Liver (tissue), 9 donors: ENCODE results near the gene QARS1. TPM values are rescaled to one million over a fixed set of nuclear protein-coding genes. Genes with fewer than 3 reads are reported as not detected.

Source experiments
- DNase-seq: peaks from one replicate; pipeline ENCODE4 v3.0.0-alpha.2; 2017; ENCODE audit warnings: low spot score
- H3K27ac ChIP-seq, 2 donors: one replicate each; pipeline ENCODE4 v1.7.0; 2013; ENCODE audit warnings: inconsistent platforms in 2 of 2, low read length in 2 of 2, control low read depth in 1 of 2, low read depth in 1 of 2, mild to moderate bottlenecking in 1 of 2
- H3K27me3 ChIP-seq, 4 donors: one replicate each; pipeline versions ENCODE4 v1.6.1 to v1.7.0; 2013; ENCODE audit warnings: low read length in 3 of 4, inconsistent platforms in 1 of 4, mild to moderate bottlenecking in 1 of 4, moderate library complexity in 1 of 4; ENCODE audit not compliant: control insufficient read depth in 4 of 4, insufficient read depth in 4 of 4
- H3K36me3 ChIP-seq, 4 donors: one replicate each; pipeline versions ENCODE4 v1.6.1 to v1.7.0; 2013; ENCODE audit warnings: low read length in 3 of 4, mild to moderate bottlenecking in 3 of 4, low read depth in 1 of 4, moderate library complexity in 1 of 4; ENCODE audit not compliant: control insufficient read depth in 4 of 4, insufficient read depth in 3 of 4
- H3K4me1 ChIP-seq, 4 donors: one replicate each; pipeline versions ENCODE4 v1.6.1 to v1.7.0; 2013; ENCODE audit warnings: low read length in 3 of 4, mild to moderate bottlenecking in 3 of 4, moderate library complexity in 1 of 4; ENCODE audit not compliant: control insufficient read depth in 4 of 4, insufficient read depth in 4 of 4
- H3K4me3 ChIP-seq, 3 donors: one replicate each; pipeline versions ENCODE4 v1.6.1 to v1.7.0; 2013; ENCODE audit warnings: low read length in 3 of 3, control low read depth in 1 of 3, low read depth in 1 of 3, mild to moderate bottlenecking in 1 of 3
- H3K9ac ChIP-seq, 2 donors: one replicate each; pipeline ENCODE4 v1.7.0; 2013; ENCODE audit warnings: low read length in 2 of 2, mild to moderate bottlenecking in 2 of 2, moderate library complexity in 2 of 2, control low read depth in 1 of 2, low read depth in 1 of 2
- H3K9me3 ChIP-seq, 4 donors: one replicate each; pipeline versions ENCODE4 v1.6.1 to v1.7.0; 2013; ENCODE audit warnings: low read length in 3 of 4; ENCODE audit not compliant: control insufficient read depth in 4 of 4
- EGR1 ChIP-seq, 2 donors: IDR thresholded peaks; 2 replicates each; pipeline ENCODE4 v1.6.1; 2016 to 2018; ENCODE audit warnings: antibody characterized with exemption in 2 of 2, low read depth in 2 of 2
- FOXA2 ChIP-seq: IDR thresholded peaks from 2 replicates; pipeline ENCODE4 v1.6.1; 2016; ENCODE audit warnings: antibody characterized with exemption
- GABPA ChIP-seq, 2 donors: IDR thresholded peaks in 1 of 2; conservative IDR thresholded peaks in 1 of 2; 2 replicates each; pipeline ENCODE4 v1.6.1; 2016; ENCODE audit warnings: antibody characterized with exemption in 2 of 2, mild to moderate bottlenecking in 1 of 2, moderate library complexity in 1 of 2
- HNF4A ChIP-seq, 2 donors: conservative IDR thresholded peaks; 2 replicates each; pipeline ENCODE4 v1.6.1; 2016; ENCODE audit warnings: antibody characterized with exemption in 2 of 2, mild to moderate bottlenecking in 2 of 2
- HNF4G ChIP-seq: IDR thresholded peaks from 2 replicates; pipeline ENCODE4 v1.6.1; 2016; ENCODE audit warnings: antibody characterized with exemption
- JUND ChIP-seq, 2 donors: IDR thresholded peaks; 2 replicates each; pipeline ENCODE4 v1.6.1; 2016; ENCODE audit warnings: antibody characterized with exemption in 2 of 2
- NR2F2 ChIP-seq: IDR thresholded peaks from 2 replicates; pipeline ENCODE4 v1.6.1; 2016; ENCODE audit warnings: antibody characterized with exemption
- RXRA ChIP-seq, 2 donors: IDR thresholded peaks; 2 replicates each; pipeline ENCODE4 v1.6.1; 2017 to 2018; ENCODE audit warnings: antibody characterized with exemption in 2 of 2, mild to moderate bottlenecking in 1 of 2
- SP1 ChIP-seq: IDR thresholded peaks from 2 replicates; pipeline ENCODE4 v1.6.1; 2018; ENCODE audit warnings: antibody characterized with exemption, mild to moderate bottlenecking
- TAF1 ChIP-seq: conservative IDR thresholded peaks from 2 replicates; pipeline ENCODE4 v1.6.1; 2016; ENCODE audit warnings: antibody characterized with exemption, mild to moderate bottlenecking
- YY1 ChIP-seq: IDR thresholded peaks from 2 replicates; pipeline ENCODE4 v1.6.1; 2016; ENCODE audit warnings: antibody characterized with exemption, mild to moderate bottlenecking
- WGBS: extraction: QIAGEN DNeasy Blood & Tissue Kit; methylation state at CpG from one replicate; pipeline ENCODE4 v1.1.7; 2013; 5-methylcytosine and 5-hydroxymethylcytosine counted together
- polyA plus RNA-seq, 2 donors: library from polyadenylated mRNA; stranded (reverse) in 1 of 2; unstranded in 1 of 2; fragments of 200-250 nt in 1 of 2; fragments of >200 nt in 1 of 2; fragmentation: Nextera tagmentation in 1 of 2; extraction: Ambion mirVana in 1 of 2; gene quantifications; one replicate each; pipeline versions ENCODE4 v1.2.1 to v1.2.3, GENCODE V29; 2013 to 2015
- total RNA-seq, 2 donors: library from RNA; depleted of rRNA; stranded (reverse); fragments of >200 nt; gene quantifications; one replicate each; pipeline ENCODE4 v1.2.3, GENCODE V29; 2014
- TF ChIP-seq, protein P1 (sequence below): IDR thresholded peaks from 2 replicates; pipeline ENCODE4 v1.6.1; 2016; ENCODE audit warnings: antibody characterized with exemption, mild to moderate bottlenecking
- TF ChIP-seq, protein P2 (sequence below): IDR thresholded peaks from 2 replicates; pipeline ENCODE4 v1.6.1; 2016; ENCODE audit warnings: antibody characterized with exemption
- TF ChIP-seq, protein P3 (sequence below): fragments of 150-350 bp; IDR thresholded peaks from 2 replicates; pipeline ENCODE4 v1.5.1; 2017; ENCODE audit warnings: improper control_type of control experiment, low read depth, low read length; ENCODE audit not compliant: missing input control
- TF ChIP-seq, protein P4 (sequence below): IDR thresholded peaks from 2 replicates; pipeline ENCODE4 v1.6.1; 2016; ENCODE audit warnings: antibody characterized with exemption
- TF ChIP-seq, protein P5 (sequence below): IDR thresholded peaks from 2 replicates; pipeline ENCODE4 v1.6.1; 2016; ENCODE audit warnings: antibody characterized with exemption
- donor health status: healthy.
- donor health status: healthy.
- donor health status: healthy.
- donor health status: healthy.
- donor health status: healthy.

Gene QARS1
- total and polyA plus RNA-seq, 4 donors: 58.0 to 226 (median 145) TPM

DNA sequence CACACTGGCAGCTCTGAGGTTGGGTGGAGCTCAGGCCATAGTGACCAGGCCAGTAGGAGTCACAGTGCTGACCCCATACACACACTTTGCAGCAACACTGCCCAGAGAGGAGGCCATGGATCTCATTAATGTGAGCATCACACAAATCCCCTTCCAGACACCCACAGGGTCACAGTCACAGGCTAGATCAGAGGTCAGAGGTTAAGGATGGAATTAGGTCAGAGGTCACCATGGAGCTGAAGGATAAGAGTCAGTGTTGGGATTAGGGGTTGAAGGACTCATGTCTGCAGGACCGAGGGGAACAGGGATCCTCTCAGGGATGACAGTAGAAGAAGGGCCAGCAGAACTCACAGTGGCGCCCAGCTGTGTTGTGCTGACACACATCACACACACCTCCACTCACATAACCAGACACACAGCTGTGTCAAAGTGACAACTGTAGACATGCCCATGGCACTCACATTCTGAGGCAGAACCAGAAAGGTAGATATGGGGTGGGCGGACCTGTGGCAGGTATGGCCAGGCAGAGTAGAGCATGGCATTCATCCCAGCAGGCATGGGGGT is 48.9 kb upstream of the QARS1 start:
- Histone ChIP-seq H3K4me3 (no peak overlapping the region), H3K27me3 (no peaks in the 10 kb centered on the region), H3K27ac (no peak overlapping the region), H3K4me1 (no peaks in the 10 kb centered on the region), H3K9me3 (no peaks in the 10 kb centered on the region), H3K36me3 (no peaks in the 10 kb centered on the region), H3K9ac (no peak overlapping the region)
- 86% methylated on average over 3 of the region's 3 CpGs for WGBS
- TF ChIP-seq, protein P1, sequence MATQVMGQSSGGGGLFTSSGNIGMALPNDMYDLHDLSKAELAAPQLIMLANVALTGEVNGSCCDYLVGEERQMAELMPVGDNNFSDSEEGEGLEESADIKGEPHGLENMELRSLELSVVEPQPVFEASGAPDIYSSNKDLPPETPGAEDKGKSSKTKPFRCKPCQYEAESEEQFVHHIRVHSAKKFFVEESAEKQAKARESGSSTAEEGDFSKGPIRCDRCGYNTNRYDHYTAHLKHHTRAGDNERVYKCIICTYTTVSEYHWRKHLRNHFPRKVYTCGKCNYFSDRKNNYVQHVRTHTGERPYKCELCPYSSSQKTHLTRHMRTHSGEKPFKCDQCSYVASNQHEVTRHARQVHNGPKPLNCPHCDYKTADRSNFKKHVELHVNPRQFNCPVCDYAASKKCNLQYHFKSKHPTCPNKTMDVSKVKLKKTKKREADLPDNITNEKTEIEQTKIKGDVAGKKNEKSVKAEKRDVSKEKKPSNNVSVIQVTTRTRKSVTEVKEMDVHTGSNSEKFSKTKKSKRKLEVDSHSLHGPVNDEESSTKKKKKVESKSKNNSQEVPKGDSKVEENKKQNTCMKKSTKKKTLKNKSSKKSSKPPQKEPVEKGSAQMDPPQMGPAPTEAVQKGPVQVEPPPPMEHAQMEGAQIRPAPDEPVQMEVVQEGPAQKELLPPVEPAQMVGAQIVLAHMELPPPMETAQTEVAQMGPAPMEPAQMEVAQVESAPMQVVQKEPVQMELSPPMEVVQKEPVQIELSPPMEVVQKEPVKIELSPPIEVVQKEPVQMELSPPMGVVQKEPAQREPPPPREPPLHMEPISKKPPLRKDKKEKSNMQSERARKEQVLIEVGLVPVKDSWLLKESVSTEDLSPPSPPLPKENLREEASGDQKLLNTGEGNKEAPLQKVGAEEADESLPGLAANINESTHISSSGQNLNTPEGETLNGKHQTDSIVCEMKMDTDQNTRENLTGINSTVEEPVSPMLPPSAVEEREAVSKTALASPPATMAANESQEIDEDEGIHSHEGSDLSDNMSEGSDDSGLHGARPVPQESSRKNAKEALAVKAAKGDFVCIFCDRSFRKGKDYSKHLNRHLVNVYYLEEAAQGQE: no peak
- TF ChIP-seq FOXA2: no peak
- DNase-seq: no peak

DNA sequence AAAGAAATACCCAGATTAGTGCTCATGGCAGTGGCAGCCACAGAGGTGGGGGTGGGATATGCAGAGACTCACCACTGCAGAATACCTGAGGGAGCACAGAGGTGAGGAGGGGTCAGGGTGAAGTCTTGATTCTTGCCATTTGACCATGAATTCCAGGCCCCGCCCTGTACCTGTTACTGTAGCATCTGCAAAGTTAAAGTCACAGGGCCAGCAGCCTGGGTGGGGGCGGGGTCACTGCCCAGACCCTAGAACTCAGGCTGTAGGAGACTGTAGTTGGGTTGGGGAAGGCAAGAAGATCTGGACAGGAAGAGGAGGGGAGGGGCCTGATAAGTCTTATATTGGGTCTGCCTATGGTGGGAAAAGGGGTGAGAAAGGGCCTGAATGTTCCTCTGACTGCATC is 47.1 kb upstream of the QARS1 start:
- Histone ChIP-seq H3K27ac (no peak overlapping the region), H3K36me3 (no peaks in the 10 kb centered on the region), H3K4me3 (no peak overlapping the region), H3K9ac (no peak overlapping the region), H3K27me3 (no peaks in the 10 kb centered on the region), H3K9me3 (no peaks in the 10 kb centered on the region), H3K4me1 (no peaks in the 10 kb centered on the region)
- 92% methylated on average over 2 of the region's 2 CpGs for WGBS
- TF ChIP-seq JUND (IDR thresholded peaks at IDR 0.05): no peak
- no peak for TF ChIP-seq RXRA (IDR thresholded peaks at IDR 0.05)
- no peak for TF ChIP-seq EGR1 (IDR thresholded peaks at IDR 0.05; ENCODE audit: low read depth in 2 of 2)
- no peak for TF ChIP-seq GABPA (IDR thresholded peaks at IDR 0.05 in 1 of 2, conservative IDR thresholded peaks at IDR 0.05 in 1 of 2)
- no peak for DNase-seq

DNA sequence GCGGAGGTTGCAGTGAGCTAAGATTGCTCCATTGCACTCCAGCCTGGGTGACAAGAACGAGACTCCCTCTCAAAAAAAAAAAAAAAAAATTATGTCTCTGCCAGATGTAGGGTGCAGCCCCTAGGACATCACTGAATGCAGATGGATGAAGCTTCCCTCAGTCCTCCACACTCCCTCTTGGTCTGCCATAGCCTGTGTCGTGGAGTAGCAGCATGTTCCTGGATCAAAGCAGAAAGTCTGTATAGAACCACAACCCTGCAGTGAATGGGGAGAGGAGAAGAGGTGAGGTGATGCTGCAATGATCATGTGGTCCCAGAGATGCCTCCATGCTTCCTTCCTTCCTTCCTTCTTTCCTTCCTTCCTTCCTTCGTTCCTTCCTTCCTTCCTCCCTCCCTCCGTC is 43.6 kb upstream of the QARS1 start:
- no peak for DNase-seq
- Histone ChIP-seq H3K27ac (no peak overlapping the region), H3K36me3 (no peaks in the 10 kb centered on the region), H3K4me1 (no peaks in the 10 kb centered on the region), H3K9ac (no peak overlapping the region), H3K9me3 (no peaks in the 10 kb centered on the region), H3K4me3 (no peak overlapping the region), H3K27me3 (no peaks in the 10 kb centered on the region)
- 79% methylated on average over 5 of the region's 5 CpGs for WGBS
- no peak for TF ChIP-seq NR2F2
- TF ChIP-seq, protein P2, sequence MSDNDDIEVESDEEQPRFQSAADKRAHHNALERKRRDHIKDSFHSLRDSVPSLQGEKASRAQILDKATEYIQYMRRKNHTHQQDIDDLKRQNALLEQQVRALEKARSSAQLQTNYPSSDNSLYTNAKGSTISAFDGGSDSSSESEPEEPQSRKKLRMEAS: no peak
- TF ChIP-seq TAF1: no peak
- TF ChIP-seq, protein P3, sequence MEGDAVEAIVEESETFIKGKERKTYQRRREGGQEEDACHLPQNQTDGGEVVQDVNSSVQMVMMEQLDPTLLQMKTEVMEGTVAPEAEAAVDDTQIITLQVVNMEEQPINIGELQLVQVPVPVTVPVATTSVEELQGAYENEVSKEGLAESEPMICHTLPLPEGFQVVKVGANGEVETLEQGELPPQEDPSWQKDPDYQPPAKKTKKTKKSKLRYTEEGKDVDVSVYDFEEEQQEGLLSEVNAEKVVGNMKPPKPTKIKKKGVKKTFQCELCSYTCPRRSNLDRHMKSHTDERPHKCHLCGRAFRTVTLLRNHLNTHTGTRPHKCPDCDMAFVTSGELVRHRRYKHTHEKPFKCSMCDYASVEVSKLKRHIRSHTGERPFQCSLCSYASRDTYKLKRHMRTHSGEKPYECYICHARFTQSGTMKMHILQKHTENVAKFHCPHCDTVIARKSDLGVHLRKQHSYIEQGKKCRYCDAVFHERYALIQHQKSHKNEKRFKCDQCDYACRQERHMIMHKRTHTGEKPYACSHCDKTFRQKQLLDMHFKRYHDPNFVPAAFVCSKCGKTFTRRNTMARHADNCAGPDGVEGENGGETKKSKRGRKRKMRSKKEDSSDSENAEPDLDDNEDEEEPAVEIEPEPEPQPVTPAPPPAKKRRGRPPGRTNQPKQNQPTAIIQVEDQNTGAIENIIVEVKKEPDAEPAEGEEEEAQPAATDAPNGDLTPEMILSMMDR: no peak
- TF ChIP-seq, protein P4, sequence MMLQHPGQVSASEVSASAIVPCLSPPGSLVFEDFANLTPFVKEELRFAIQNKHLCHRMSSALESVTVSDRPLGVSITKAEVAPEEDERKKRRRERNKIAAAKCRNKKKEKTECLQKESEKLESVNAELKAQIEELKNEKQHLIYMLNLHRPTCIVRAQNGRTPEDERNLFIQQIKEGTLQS: no peak
- TF ChIP-seq GABPA (IDR thresholded peaks at IDR 0.05 in 1 of 2, conservative IDR thresholded peaks at IDR 0.05 in 1 of 2): no peak
- TF ChIP-seq FOXA2: no peak
- no peak for TF ChIP-seq HNF4A (conservative IDR thresholded peaks at IDR 0.05)
- TF ChIP-seq HNF4G: no peak
- TF ChIP-seq, protein P5, sequence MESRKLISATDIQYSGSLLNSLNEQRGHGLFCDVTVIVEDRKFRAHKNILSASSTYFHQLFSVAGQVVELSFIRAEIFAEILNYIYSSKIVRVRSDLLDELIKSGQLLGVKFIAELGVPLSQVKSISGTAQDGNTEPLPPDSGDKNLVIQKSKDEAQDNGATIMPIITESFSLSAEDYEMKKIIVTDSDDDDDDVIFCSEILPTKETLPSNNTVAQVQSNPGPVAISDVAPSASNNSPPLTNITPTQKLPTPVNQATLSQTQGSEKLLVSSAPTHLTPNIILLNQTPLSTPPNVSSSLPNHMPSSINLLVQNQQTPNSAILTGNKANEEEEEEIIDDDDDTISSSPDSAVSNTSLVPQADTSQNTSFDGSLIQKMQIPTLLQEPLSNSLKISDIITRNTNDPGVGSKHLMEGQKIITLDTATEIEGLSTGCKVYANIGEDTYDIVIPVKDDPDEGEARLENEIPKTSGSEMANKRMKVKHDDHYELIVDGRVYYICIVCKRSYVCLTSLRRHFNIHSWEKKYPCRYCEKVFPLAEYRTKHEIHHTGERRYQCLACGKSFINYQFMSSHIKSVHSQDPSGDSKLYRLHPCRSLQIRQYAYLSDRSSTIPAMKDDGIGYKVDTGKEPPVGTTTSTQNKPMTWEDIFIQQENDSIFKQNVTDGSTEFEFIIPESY: no peak
- TF ChIP-seq JUND (IDR thresholded peaks at IDR 0.05): no peak
- no peak for TF ChIP-seq YY1
- no peak for TF ChIP-seq SP1
- TF ChIP-seq, protein P1: no peak
